Measurements from ENCODE around the gene PIKFYVE.
"Not testable (repeated sequence)": the region's sequence is repeated elsewhere in the genome, so short reads cannot be mapped to it uniquely, and the experiment has no call there.

PIKFYVE gene

DNA sequence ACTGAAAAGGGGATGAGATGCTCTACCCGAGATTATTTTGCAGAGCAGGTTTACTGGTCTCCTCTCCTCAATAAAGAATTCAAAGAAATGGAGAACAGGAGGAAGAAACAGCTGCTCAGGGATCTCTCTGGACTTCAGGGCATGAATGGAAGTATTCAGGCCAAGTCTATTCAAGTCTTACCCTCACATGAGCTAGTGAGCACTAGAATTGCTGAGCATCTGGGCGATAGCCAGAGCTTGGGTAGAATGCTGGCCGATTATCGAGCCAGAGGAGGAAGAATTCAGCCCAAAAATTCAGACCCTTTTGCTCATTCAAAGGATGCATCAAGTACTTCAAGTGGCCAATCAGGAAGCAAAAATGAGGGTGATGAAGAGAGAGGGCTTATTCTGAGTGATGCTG lies 60.0 kb downstream of the PIKFYVE start:
- Mint-ChIP-seq H3K27ac (ENCODE audit: low read depth) (no peak overlapping the region), H3K36me3 (ENCODE audit: insufficient read depth) (peaks cover 61% of the 10 kb centered on the region), H3K4me3 (no peak overlapping the region), H3K9me3 (no peaks in the 10 kb centered on the region), H3K4me1 (no peaks in the 10 kb centered on the region), H3K27me3 (no peaks in the 10 kb centered on the region)
- no peak for DNase-seq (ENCODE audit: low spot score in 2 of 2)
- no peak for ATAC-seq (replicated peaks; ENCODE audit: extremely low read depth, poor library complexity, severe bottlenecking)

DNA sequence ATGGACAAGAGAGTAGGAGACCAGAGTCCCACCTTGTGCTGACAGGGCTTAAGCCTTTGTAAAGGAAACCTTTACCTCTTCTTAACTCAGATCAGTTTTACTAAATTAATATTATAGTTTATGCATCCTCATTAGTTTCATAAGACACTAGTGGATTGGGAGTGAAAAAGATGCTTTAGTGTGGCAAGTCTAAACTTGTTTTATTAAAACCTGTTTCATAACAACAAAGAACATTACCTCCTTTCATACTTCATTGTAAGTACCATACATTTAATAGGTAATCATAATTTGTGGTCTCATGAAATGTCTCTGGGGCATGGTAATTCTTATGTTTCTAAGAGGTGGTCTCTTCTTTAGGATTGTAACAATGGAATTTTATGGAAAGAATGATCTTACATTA lies 63.4 kb downstream of the PIKFYVE start:
- Mint-ChIP-seq H3K27ac (ENCODE audit: low read depth) (no peak overlapping the region), H3K4me1 (no peaks in the 10 kb centered on the region), H3K36me3 (ENCODE audit: insufficient read depth) (peaks cover 49% of the 10 kb centered on the region), H3K4me3 (no peak overlapping the region), H3K9me3 (no peaks in the 10 kb centered on the region), H3K27me3 (no peaks in the 10 kb centered on the region)
- DNase-seq (ENCODE audit: low spot score in 2 of 2): no peak
- no peak for ATAC-seq (replicated peaks; ENCODE audit: extremely low read depth, poor library complexity, severe bottlenecking)

DNA sequence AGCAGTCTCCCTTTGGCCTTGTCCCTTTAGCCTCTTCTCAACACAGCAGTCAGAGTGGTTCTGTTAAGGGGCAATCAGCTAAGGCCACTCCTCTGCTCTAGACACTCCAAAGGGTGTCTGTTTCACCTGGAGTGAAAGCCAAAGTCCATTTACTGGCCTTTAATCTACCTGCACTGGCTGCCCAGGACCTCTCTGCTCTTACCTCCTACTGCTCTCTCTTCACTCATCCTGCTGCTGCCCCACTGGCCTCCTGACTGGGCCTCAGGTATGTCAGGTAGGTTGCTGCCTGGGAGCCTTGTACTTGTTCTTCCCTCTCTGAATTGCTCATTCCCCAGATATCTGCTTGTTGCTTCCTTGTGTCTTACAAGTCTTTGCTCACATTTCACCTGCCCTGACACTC lies 68.2 kb downstream of the PIKFYVE start:
- no peak for ATAC-seq (replicated peaks; ENCODE audit: extremely low read depth, poor library complexity, severe bottlenecking)
- Mint-ChIP-seq H3K9me3 (no peaks in the 10 kb centered on the region), H3K4me3 (no peak overlapping the region), H3K36me3 (ENCODE audit: insufficient read depth) (peaks cover 37% of the 10 kb centered on the region), H3K27me3 (no peaks in the 10 kb centered on the region), H3K27ac (ENCODE audit: low read depth) (no peak overlapping the region), H3K4me1 (no peaks in the 10 kb centered on the region)
- DNase-seq (ENCODE audit: low spot score in 2 of 2): no peak

DNA sequence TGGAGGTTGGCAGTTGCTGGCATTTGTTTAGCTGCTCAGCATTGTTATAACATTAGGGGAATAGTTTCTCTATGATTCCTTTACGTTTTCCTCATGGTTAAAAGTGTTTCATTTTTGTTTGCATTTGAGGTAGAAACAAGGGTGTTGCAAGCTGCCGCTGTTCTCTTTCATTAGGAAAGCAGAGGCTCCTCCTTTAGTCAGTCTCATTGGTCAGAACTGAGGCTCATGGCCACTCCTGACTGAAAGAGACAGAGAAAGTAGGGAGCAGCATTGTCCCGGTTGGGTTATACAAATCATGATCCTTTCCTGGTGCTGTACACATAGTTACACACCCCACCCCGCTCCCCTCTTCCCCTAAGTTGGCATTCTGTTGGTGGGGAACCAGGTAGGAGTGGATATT lies 80.7 kb downstream of the PIKFYVE start:
- Mint-ChIP-seq H3K36me3 (ENCODE audit: insufficient read depth) (peaks cover 52% of the 10 kb centered on the region), H3K4me1 (no peaks in the 10 kb centered on the region), H3K4me3 (no peak overlapping the region), H3K27ac (ENCODE audit: low read depth) (no peak overlapping the region), H3K9me3 (no peaks in the 10 kb centered on the region), H3K27me3 (no peaks in the 10 kb centered on the region)
- ATAC-seq (replicated peaks; ENCODE audit: extremely low read depth, poor library complexity, severe bottlenecking): no peak
- no peak for DNase-seq (ENCODE audit: low spot score in 2 of 2)

DNA sequence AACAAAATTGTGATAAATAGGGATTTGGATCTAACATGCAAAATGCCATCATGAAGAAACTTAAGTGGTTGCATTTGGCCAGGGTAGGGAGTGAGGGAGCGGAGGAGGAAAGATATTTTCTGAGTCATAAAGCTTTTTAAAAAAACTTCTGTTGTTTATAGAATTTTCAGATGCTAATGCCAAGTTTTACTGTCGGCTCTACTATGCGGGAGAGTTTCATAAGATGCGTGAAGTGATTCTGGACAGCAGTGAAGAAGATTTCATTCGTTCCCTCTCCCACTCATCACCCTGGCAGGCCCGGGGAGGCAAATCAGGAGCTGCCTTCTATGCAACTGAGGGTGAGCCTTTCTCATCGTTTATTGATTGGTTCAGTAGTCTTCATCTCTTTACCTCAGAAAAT lies 84.6 kb downstream of the PIKFYVE start:
- DNase-seq (ENCODE audit: low spot score in 2 of 2): no peak
- Mint-ChIP-seq H3K4me3 (no peak overlapping the region), H3K27me3 (no peaks in the 10 kb centered on the region), H3K9me3 (no peaks in the 10 kb centered on the region), H3K36me3 (ENCODE audit: insufficient read depth) (peaks cover 63% of the 10 kb centered on the region), H3K27ac (ENCODE audit: low read depth) (no peak overlapping the region), H3K4me1 (no peaks in the 10 kb centered on the region)
- no peak for ATAC-seq (replicated peaks; ENCODE audit: extremely low read depth, poor library complexity, severe bottlenecking)

DNA sequence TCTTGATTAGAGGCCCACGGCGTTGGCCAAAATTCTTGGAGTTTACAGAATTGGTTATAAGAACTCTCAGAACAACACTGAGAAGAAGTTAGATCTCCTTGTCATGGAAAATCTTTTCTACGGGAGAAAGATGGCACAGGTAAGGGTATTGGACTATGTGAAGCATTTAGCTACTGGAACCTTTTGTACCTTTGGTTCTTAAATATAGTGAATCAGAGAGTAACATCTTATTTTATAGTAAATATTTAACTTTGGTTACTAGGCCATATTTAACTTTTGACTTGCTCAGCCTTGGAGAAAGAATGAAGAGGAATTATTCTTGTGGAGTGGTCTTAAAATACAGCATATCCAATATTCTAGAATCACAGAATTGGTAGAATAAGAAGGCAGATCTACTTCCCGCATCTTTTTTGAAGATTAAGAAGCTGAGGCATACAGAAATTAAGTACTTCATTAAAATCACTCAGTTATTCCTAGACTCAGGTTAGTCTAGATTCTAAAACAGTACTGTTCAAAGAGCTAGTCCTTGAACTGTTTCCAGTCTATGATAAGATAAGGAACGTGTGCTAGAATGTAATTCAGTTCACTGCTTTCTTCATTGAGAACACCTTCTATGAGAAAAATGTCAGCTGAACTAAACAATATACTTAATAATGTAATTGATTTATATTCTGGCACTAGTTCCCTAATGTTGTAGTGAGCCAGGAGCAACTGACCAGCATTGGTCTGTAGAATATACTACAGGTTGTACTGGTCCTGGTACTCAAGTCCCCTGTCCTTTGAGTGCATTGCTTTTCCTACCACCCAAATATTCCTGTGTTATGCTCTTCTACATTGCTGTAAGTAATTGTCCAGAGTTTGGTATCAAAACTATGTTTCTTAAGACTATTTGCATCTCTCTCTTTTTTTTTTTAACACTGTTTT lies 86.9 kb downstream of the PIKFYVE start:
- H3K27me3 Mint-ChIP-seq: no peaks in the 10 kb centered on the region
- peak overlapping the region; percentile 7 for H3K27ac Mint-ChIP-seq (ENCODE audit: low read depth)
- peaks cover 59% of the 10 kb centered on the region for H3K36me3 Mint-ChIP-seq (ENCODE audit: insufficient read depth)

DNA sequence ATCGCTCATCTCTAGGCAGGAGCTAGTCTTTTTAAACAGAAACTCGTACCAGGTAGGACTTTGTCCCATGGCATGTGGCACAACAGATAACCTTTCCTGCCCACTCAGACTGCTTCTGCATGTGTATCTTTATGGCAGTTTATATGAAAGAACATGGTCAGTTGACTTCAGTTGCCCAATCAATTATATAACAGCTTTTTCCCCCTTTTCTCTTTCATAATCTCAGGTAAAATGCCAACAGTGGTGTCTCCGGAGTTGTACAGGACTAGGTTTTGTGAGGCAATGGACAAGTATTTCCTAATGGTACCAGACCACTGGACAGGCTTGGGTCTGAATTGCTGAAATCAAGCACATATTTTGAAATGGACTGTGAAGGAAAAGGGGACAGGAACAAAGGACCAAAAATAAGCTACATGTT lies 88.9 kb downstream of the PIKFYVE start:
- no peak for DNase-seq (ENCODE audit: low spot score in 2 of 2)
- Mint-ChIP-seq H3K9me3 (no peaks in the 10 kb centered on the region), H3K4me3 (no peak overlapping the region), H3K4me1 (no peaks in the 10 kb centered on the region), H3K36me3 (ENCODE audit: insufficient read depth) (peaks cover 52% of the 10 kb centered on the region), H3K27ac (ENCODE audit: low read depth) (no peak overlapping the region), H3K27me3 (no peaks in the 10 kb centered on the region)
- ATAC-seq (replicated peaks; ENCODE audit: extremely low read depth, poor library complexity, severe bottlenecking): no peak

More for the DNA sequence above, 86.9 kb downstream of the PIKFYVE start:
- no peaks in the 10 kb centered on the region for H3K9me3 Mint-ChIP-seq
- no peak for ATAC-seq (replicated peaks; ENCODE audit: extremely low read depth, poor library complexity, severe bottlenecking)
- H3K4me1 Mint-ChIP-seq: no peaks in the 10 kb centered on the region
- no peak overlapping the region for H3K4me3 Mint-ChIP-seq
- DNase-seq (ENCODE audit: low spot score in 2 of 2): no peak

DNA sequence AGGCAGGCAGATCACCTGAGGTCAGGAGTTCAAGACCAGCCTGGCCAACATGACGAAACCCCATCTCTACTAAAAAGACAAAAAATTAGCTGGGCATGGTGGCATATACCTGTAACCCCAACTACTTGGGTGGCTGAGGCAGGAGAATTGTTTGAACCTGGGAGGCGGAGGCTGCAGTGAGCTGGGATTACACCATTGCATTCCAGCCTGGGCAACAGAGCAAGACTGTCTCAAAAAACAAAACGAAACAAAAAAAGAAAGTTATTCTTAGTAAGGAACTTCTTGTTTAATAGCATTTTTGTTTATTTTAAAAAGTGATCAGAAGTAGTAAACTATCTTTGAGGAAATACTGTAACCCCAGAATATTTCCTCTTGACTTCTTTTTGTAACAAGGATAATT lies 90.4 kb downstream of the PIKFYVE start:
- peak overlapping the region; percentile 38 for H3K27ac Mint-ChIP-seq (ENCODE audit: low read depth)
- H3K4me3 Mint-ChIP-seq; H3K27me3 Mint-ChIP-seq; H3K9me3 Mint-ChIP-seq; ATAC-seq (replicated peaks; ENCODE audit: extremely low read depth, poor library complexity, severe bottlenecking); DNase-seq (ENCODE audit: low spot score in 2 of 2); H3K4me1 Mint-ChIP-seq: not testable (repeated sequence)
- peaks cover 44% of the 10 kb centered on the region for H3K36me3 Mint-ChIP-seq (ENCODE audit: insufficient read depth)

DNA sequence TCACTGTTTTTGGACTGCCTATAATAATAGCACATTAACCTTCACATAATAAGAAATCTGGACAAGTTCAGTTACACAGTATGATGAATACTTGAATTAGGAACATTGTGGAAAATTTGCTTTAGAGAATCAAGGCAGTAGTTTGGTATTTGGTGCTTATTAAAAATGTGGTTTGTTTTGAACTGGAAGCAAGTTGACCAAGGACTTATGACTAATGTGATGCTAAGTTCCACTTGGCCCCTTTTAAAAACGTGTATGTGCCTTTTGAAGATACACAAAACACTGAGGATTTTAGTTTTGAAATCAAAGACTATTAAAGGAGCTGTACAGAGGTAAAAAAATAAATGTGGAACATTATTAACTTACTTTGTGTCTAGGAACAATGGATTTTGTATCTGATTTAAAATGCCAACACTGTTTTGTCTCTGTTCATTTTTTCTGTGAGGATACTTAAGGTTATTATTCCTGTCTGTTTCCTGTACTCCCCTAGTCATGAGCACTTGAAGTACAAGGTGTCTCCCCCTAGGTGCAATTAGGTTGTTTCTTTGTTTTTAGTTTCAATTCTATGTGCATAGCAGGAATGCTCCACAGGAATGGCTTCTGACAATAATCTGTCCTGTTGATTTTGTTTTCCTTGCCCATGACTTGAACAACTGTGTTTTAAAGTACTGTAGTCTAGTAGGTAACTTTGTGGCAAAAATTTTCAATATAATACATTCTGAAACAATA lies 91.0 kb downstream of the PIKFYVE start:
- DNase-seq (ENCODE audit: low spot score in 2 of 2) (no peak), ATAC-seq (replicated peaks; ENCODE audit: extremely low read depth, poor library complexity, severe bottlenecking) (no peak)
- Mint-ChIP-seq H3K27ac (ENCODE audit: low read depth) (peak overlapping the region; percentile 38), H3K27me3 (no peaks in the 10 kb centered on the region), H3K9me3 (no peaks in the 10 kb centered on the region), H3K4me3 (no peak overlapping the region), H3K36me3 (ENCODE audit: insufficient read depth) (peaks cover 41% of the 10 kb centered on the region), H3K4me1 (no peaks in the 10 kb centered on the region)

DNA sequence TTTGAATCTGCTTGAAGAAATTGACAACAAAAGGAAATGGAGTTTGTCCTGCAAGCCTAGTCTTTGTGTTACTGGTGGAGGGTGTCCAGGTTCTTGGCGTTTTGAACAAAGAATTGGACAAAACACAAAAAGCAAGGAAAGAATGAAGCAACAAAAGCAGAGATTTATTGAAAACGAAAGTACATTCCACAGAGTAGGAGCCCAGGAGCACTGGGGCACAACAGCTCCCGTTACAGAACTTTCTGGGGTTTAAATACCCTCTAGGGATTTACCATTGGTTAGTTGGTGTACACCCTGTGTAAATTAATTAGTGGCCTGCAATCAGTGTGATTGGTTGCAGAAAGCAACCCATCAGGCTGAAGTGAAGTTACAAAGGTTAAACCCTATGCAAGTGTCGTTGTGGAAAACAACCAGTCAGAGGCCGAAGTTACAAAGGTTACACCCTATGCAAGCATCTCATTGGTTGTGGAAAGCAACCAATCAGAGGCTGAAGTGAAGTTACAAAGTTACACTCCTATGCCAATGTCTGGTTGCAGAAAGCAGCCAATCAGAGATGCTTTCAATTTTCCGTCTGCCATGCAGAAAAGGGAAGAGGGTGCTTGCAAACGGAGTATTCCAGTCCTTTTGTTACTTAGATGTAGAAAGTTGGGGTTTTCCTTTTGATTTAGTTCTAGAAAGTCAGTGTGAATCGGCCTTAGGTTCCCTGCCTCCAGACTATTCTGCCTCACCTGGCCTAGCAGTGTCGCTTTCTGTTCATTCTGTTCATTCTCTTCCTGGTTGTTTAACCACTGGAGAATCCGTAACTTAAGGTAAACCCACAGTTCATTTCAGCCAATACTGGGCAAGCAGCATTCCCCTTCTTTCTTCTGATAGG lies 92.9 kb downstream of the PIKFYVE start:
- H3K9me3 Mint-ChIP-seq: no peaks in the 10 kb centered on the region
- H3K36me3 Mint-ChIP-seq (ENCODE audit: insufficient read depth): peaks cover 26% of the 10 kb centered on the region
- DNase-seq (ENCODE audit: low spot score in 2 of 2) (no peak), ATAC-seq (replicated peaks; ENCODE audit: extremely low read depth, poor library complexity, severe bottlenecking) (no peak)
- H3K27ac Mint-ChIP-seq (ENCODE audit: low read depth): peak overlapping the region; percentile 63
- H3K4me1 Mint-ChIP-seq: peaks cover 8% of the 10 kb centered on the region
- peak overlapping the region; percentile 11 for H3K4me3 Mint-ChIP-seq
- H3K27me3 Mint-ChIP-seq: no peaks in the 10 kb centered on the region

DNA sequence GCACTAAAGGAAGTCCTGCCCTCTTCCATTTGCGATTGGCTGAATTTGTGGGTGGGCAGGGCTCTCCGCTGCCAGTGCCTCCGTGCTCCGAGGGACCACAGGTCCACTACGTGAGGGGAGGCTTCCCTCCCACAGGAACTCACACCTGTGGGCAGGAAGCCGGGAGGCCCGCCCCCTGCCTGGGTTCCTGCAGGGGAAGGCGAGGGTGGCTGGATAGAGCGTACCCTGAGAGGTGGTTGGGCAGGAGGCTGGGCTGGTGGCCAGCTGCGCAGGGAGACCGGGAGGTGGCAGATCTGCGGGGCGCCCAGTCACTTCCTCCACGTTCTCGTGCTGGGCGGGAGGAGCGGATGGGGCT lies 93.6 kb downstream of the PIKFYVE start:
- Mint-ChIP-seq H3K4me1 (peaks cover 12% of the 10 kb centered on the region), H3K4me3 (peak overlapping the region; percentile 11), H3K27ac (ENCODE audit: low read depth) (no peak overlapping the region), H3K27me3 (no peaks in the 10 kb centered on the region), H3K9me3 (no peaks in the 10 kb centered on the region), H3K36me3 (ENCODE audit: insufficient read depth) (peaks cover 20% of the 10 kb centered on the region)
- DNase-seq (ENCODE audit: low spot score in 2 of 2): no peak
- peak; percentile 40 for ATAC-seq (replicated peaks; ENCODE audit: extremely low read depth, poor library complexity, severe bottlenecking)

DNA sequence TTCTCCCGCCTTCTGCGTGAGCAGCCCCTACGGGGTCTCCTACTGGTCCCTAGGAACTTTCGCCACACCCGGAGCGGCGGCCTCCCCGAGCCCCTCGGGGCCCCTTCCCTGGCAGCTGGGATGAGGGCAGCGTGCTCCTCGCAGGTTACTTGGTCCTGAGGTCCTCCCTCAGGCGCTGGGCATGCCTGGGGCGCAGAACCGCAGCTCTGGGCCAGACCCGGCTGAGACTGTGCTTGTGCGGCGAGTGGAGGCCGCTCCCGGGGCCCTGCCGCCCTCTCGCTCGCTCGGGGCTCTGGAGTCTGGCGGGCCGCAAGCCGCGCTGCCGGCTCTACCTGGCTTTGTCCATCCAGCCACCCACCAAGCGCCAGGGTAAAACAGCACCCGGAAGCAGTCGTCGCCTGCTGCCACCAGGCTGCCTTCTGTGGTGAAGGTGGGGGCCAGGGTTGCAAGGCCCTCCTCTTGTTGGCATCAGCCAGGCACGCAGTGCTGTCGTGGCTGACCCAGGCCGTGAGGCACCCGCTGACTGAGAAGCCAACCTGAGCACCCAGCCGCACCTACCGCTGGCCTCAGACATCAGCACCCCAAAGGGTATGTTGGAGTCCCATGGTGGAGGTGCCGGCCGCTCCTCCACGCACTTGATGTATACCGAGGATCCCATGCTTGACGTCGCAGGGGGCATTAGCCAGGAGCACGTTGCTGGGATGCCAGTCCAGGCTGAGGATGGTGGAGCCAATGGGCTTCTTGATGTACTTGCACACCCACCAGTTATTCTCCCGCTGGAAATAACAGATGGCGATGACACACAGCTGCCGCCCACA lies 94.4 kb downstream of the PIKFYVE start:
- DNase-seq (ENCODE audit: low spot score in 2 of 2): no peak
- Mint-ChIP-seq H3K27me3 (no peaks in the 10 kb centered on the region), H3K4me3 (no peak overlapping the region), H3K4me1 (peaks cover 12% of the 10 kb centered on the region), H3K36me3 (ENCODE audit: insufficient read depth) (peaks cover 12% of the 10 kb centered on the region), H3K27ac (ENCODE audit: low read depth) (no peak overlapping the region), H3K9me3 (peaks cover 5% of the 10 kb centered on the region)
- no peak for ATAC-seq (replicated peaks; ENCODE audit: extremely low read depth, poor library complexity, severe bottlenecking)

Measured in central memory CD8-positive, alpha-beta T cell (primary cell).